ENCODE data around the gene COQ8A.
"Not testable (repeated sequence)": the region's sequence is repeated elsewhere in the genome, so short reads cannot be mapped to it uniquely, and the experiment has no call there.

Gene COQ8A

DNA sequence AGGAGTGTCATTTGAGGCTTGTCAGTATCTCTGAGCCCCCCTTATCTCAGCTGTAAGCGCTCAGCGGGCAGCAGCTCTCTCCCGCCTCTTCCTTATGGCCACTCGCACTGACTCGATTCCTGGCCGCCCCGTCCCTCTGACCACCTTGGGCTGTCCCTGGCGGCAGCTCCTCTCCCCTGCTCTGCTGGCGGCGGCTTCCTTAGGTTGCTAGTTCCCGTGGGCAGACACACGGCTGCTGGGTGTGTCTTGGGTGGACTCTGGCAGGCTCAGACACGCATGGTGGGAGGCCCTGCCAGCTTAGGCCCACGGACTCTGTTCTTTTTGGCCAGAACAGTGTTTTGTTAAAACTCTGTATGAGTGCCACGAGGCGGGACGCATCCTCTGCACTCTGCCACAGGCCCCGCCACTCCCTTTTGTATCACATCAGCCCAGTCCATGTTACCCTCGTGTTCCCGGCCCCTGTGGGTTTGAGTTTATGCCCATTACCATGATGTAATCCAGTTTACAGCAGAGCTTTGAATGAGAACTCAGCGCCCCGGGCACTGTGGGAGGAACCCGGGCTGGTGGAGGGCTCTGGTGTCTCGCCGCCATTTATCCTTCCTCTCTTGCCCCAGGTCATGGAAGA, 45.9 kb downstream of the COQ8A start:
- DNase-seq = no peak

- DNase-seq = no peak
Measured at GRCh38 chr1:226986496-226987178, 46.5 kb downstream of the COQ8A start.

DNA sequence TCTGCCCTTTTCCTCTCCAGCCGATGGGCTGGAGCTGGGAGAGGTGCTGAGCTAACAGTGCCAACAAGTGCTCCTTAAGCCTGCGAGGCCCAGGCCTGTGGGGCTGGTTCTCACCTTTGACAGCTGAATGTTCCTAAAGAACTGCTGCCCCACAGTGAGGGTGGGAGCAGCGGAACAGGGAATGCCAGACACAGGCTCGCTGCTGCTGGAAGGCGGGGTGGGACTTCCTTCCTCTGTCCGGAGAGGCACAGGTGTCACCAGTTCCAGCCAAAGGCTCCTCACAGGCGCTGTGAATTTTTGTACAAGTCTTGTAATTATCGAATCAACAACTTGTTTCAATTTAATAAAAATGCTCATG, 47.1 kb downstream of the COQ8A start:
- DNase-seq = no peak

DNA sequence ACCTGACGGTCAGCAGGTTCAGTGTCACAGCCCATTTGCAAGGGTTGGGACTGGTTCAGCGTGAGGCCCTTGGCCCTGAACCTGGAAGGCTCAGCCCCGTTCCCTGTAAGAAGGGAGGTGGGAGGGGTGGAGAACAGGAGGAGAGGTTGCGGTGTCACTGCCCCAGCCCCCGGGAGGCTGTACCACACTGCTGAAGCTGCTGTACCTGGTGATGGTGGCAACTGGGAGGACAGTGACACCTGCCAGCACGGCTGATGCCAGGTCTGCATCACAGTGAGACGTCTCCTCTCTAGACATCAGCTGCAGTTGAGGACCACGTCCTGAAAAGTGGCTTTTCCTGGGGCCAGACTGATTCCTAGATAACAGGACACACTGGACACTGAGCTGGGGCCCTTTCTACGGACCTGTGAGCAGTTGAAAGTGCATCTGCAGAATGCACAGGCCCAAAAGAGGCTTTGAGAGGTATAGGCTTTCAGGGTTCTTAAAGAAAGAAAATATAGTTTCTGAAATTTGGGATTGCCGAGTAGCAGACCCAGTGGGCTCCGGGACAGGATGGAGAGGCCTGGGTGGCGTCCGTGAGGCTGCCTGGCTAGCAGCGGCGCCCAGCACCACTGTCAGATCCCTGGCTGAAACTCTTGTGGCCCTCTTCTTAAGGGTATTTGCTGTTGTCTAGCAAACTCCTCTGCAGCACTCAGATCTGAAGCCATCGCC, 47.7 kb downstream of the COQ8A start:
- no peak for DNase-seq

DNA sequence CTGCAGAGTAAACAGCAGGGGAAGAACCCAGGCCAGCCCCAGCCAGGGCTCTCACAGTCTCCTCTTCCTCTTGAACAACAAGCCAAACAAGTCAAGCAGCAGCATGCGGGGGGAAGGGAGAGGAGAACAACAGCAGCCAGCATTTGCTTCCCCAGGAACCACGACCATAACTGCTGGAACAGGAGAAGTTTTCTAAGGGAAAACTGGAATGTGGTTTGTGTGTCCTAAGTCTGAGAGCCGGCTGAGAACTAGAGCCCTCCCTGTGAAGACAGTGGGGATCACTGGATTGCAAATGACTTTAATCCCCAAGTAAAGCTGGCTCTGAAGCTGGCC, 48.2 kb downstream of the COQ8A start:
- DNase-seq = no peak

GRCh38 chr1:226989085-226989920, 49.2 kb downstream of the COQ8A start:
- no peak for DNase-seq

DNA sequence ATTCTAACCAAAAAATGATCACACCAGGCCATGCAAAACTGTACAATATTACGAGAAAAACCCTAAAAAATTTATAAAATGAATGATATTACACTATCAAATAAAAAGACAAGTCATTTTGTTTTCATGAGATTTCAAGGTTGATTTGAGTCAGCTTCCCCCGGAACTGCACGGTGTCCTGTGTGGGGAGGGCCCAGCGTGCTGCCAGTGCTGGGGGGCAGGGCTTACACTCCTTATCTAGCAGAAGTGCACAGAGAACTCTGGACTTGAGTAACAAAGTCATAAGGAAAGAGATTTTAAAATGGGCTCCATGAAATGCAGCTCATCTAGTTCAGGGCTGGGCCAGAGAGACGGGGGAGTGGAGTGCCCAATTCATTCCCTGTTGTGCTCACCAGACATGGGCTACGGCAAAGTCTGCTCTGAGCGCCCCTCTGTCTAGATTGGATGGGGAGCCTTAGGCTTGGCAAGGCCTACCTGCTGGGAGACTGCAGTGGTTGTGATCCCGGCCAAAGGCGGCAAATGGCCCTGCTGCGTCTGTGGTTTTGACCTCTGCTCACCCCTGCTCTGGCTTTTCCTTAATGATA, 50.1 kb downstream of the COQ8A start:
- no peak for DNase-seq

DNA sequence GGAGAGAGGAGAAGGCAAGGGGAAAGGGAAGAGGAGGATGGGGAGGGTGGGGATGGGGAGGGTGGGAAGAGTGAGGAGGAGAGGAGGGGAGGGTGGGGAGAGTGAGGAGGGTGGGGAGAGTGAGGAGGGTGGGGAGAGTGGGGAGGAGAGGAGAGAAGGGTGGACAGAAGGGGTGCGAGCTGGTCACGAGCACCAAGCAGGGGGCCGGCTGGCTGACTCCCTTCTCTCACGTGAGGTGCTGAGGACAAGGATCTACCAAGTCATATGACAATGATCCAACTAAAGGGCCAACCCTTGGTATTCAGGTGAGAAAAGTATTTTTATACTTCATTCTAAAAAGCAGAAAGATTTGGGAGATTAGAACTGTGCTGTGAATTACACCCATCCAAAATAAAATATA, 51.8 kb downstream of the COQ8A start:
- no peak for DNase-seq

DNA sequence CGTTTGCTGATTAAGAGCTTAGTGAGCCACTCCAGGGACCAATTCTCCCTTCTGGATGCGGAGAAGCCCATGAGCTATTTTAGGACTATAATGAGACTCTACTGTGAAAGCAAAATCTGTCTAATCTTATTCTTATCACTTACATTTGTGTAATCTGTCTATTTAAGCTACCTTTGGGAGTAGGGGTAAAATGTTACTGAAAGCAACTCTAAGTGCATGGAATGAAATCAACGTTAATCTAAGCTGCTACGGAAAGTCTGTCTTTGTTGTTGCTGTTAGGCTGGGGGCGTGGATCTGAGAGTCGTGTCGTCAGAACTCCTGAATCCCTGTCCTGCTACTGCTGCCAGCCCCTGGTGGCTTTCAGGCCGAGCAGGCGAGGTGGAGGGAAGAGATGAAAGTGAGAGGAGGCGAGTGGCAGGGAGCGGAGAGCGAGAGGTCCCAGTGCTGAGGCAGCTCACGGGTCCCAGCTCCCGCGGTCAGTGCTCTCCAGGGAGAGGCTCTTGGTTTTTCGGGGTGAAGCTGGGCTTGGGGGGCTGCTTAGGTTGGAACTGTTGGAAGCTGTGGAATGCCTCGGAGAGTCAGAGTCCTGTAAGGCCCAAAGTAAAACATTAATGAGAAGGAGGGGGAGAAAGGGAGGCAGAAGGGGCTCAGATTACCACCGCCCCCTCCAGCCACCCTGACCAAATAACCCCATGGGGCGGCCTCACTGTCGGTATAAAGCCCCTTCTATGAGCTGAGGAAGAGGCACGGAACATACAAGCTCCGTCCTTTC, 53.9 kb downstream of the COQ8A start:
- no peak for DNase-seq

- DNase-seq = no peak
Measured at GRCh38 chr1:226994586-226995364, 54.7 kb downstream of the COQ8A start.

DNA sequence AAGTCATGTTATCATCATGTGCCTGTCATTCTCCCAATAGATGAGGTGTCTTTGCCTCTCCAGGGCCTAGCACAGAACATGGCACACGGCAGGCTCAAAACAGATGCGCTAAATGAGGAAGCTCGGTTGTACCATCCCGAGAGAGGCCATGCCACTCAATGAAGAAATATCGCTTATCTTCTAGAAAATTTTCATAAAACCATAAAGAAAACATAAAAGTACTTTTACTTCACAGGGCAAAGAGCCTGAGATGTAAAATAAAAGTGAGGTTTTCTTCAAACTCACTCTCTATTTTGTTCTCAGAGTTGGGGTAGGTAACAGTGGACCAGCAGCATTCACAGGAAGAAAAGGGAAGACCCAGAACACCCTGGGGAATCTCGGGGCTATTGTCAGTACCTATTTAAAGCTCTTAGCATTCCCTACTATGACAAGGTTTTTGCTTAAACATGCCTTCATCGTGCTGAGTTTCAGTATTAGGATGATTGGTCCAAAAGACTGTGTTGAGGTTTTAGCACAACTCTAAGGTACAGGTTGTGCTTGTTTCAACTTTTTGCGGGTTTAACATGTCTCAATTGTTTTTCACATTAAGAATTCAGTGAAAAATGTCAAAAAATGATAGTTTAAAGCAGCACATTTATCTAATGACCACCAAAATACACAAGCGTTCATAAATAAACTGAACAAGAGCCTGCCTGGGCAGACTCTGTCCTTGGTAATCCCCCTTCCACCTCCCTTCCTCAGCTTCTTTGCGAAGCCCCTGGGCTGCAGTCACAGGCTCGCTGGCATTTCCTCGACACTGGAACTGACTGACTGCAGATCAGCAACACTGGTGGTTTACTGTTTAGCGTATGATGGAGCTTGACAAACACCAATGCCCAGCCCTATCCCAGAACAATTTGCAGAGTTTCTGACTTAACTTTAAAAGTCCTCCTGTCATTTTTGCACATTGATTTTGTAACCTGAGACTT, 55.6 kb downstream of the COQ8A start:
- DNase-seq = no peak

GRCh38 chr1:226999579-226999978, 59.5 kb downstream of the COQ8A start:
- DNase-seq = not testable (repeated sequence)

DNA sequence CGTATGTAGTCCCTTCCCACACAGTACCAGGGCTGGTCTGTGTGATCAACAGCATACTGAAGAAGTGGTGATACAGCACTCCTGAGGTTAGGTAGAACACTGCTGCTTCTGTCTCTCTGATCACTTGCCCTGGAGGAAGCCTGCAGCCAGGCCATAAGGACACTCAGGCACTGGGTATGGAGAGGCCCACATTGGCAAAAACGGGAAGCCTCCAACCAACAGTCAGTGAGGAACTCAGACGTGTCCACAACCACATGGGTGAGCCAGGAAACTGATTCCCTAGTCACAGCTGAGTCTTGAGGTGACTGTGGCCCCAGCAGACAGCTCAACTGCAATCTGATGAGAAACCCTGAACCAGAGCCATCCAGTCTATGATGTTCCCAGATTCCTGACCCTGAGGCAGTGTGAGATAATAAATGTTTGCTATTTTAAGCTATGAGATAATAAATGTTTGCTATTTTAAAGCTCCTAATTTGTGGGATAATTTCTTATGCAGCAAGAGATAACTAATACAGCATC, 62.5 kb downstream of the COQ8A start:
- no peak for DNase-seq

- no peak for DNase-seq
Measured at GRCh38 chr1:227003165-227003564, 63.1 kb downstream of the COQ8A start.

DNA sequence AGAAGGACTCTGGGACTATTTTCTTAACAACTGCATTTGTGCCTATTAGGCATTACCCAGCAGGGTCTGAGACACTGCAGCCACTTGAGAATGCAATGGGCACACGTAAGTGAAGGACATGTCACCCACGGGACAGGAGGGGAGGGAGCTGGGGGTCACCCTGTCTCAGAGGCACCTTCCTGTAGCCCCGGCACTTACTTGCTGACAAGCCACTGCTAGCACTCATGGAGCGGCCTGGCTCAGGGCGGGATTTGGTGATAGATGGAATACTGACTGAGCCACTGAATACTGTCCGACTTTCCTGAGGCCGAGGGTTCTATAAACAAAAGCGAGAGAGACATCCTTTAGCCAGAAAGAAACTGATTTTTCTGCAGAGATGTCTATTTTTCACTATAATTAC, 64.7 kb downstream of the COQ8A start:
- DNase-seq = no peak

- no peak for DNase-seq
Measured at GRCh38 chr1:227006226-227006796, 66.2 kb downstream of the COQ8A start.

DNA sequence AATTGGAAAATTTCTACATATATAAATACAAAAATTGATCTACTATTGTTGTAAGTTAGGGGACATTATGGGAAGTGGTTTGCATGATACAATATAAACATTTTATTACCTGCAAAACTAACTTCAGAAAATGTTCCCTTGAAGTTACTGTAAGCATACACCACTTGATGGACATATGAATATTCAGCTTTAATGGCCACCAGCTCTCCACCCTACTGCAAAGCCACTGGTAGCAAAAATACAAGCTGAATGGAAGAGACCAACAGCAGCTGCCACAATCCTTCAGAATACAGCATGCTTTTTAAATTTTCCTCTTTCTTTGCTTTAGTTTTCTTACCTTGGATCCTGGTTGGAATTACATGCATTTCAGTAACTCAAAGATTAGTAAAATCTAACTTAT, 69.8 kb downstream of the COQ8A start:
- DNase-seq = no peak

DNA sequence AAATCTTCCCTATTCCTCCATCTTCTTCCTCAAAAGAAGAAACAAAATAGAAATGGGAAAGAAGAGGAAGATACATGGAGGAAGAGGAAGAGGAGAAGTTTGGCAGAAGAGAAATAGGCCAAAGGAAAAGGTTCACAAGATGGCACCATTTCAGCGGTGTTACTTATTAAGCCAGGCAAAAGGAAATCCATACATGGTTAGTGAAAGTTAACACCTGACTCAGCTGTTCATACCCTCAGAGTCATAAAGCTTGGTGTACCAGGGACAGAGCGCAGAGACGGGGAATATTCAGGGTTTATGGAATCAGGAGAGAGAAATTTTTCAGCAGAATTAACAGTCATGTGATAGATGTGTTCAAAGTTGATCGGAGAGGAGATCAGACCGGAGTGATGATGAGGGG, 70.6 kb downstream of the COQ8A start:
- no peak for DNase-seq

GRCh38 chr1:227016990-227017389, 76.9 kb downstream of the COQ8A start:
- no peak for DNase-seq

GRCh38 chr1:227032396-227032795, 92.3 kb downstream of the COQ8A start:
- DNase-seq = no peak
